ENCODE results near the gene ULK1.

The ULK1 gene

GRCh38 chr12:131905081-131905629 is 10.7 kb downstream of the ULK1 start:
- H3K27ac ChIP-seq (ENCODE audit: extremely low read depth, low read depth, low read length) = no peak overlapping the region
- POLR2A ChIA-PET = no interaction called here
- CTCF ChIA-PET = no interaction called here

GRCh38 chr12:131905630-131906091 is 11.2 kb downstream of the ULK1 start:
- TF ChIP-seq ZNF138 (tag by site-specific recombination; IDR thresholded peaks at IDR 0.05; ENCODE audit: borderline replicate concordance) (no peak), SCRT2 (tag by site-specific recombination; IDR thresholded peaks at IDR 0.05) (0 out of 2 replicates have a peak, but pooled peaks have one; percentile 2)
- Histone ChIP-seq H3K9me3 (ENCODE audit: control insufficient read depth, insufficient read depth, low read depth, low read length) (no peaks in the 10 kb centered on the region), H3K4me1 (ENCODE audit: control insufficient read depth, insufficient read depth, low read length) (no peaks in the 10 kb centered on the region), H3K27ac (ENCODE audit: extremely low read depth, low read depth, low read length) (no peak overlapping the region), H3K4me3 (ENCODE audit: low read depth, low read length) (no peak overlapping the region), H3K36me3 (ENCODE audit: control insufficient read depth in 2 of 2, insufficient read depth in 1 of 2, low read length in 2 of 2) (peaks cover 0 to 56% of the 10 kb centered on the region in 2 experiments; a peak in 2 of 3 replicates)
- CTCF ChIA-PET = no interaction called here
- POLR2A ChIA-PET = no interaction called here

More at GRCh38 chr12:131905081-131905629, 10.7 kb downstream of the ULK1 start:
- Histone ChIP-seq H3K9me3 (ENCODE audit: control insufficient read depth, insufficient read depth, low read depth, low read length) (no peaks in the 10 kb centered on the region), H3K36me3 (ENCODE audit: control insufficient read depth in 2 of 2, insufficient read depth in 1 of 2, low read length in 2 of 2) (peaks cover 0 to 56% of the 10 kb centered on the region in 2 experiments; a peak in 2 of 3 replicates), H3K4me1 (ENCODE audit: control insufficient read depth, insufficient read depth, low read length) (no peaks in the 10 kb centered on the region), H3K4me3 (ENCODE audit: low read depth, low read length) (no peak overlapping the region)
- TF ChIP-seq ZFP41 (tag by site-specific recombination; IDR thresholded peaks at IDR 0.05; ENCODE audit: borderline replicate concordance) (no peak), SCRT2 (tag by site-specific recombination; IDR thresholded peaks at IDR 0.05) (peak; percentile 60)

GRCh38 chr12:131907379-131908091 is 13.1 kb downstream of the ULK1 start:
- ChIA-PET CTCF (no interaction called here), POLR2A (no interaction called here)
- H3K27ac ChIP-seq (ENCODE audit: extremely low read depth, low read depth, low read length) = no peak overlapping the region
- peaks cover 0 to 72% of the 10 kb centered on the region in 2 experiments; a peak in 2 of 3 replicates for H3K36me3 ChIP-seq (ENCODE audit: control insufficient read depth in 2 of 2, insufficient read depth in 1 of 2, low read length in 2 of 2)
- H3K9me3 ChIP-seq (ENCODE audit: control insufficient read depth, insufficient read depth, low read depth, low read length) = no peaks in the 10 kb centered on the region
- H3K4me3 ChIP-seq (ENCODE audit: low read depth, low read length) = no peak overlapping the region
- H3K4me1 ChIP-seq (ENCODE audit: control insufficient read depth, insufficient read depth, low read length) = peaks cover 5% of the 10 kb centered on the region
- TF ChIP-seq, protein P1, sequence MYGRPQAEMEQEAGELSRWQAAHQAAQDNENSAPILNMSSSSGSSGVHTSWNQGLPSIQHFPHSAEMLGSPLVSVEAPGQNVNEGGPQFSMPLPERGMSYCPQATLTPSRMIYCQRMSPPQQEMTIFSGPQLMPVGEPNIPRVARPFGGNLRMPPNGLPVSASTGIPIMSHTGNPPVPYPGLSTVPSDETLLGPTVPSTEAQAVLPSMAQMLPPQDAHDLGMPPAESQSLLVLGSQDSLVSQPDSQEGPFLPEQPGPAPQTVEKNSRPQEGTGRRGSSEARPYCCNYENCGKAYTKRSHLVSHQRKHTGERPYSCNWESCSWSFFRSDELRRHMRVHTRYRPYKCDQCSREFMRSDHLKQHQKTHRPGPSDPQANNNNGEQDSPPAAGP (tag by site-specific recombination; IDR thresholded peaks at IDR 0.05) = 0 out of 2 replicates have a peak, but pooled peaks have one; percentile 4
- TF ChIP-seq, protein P2, sequence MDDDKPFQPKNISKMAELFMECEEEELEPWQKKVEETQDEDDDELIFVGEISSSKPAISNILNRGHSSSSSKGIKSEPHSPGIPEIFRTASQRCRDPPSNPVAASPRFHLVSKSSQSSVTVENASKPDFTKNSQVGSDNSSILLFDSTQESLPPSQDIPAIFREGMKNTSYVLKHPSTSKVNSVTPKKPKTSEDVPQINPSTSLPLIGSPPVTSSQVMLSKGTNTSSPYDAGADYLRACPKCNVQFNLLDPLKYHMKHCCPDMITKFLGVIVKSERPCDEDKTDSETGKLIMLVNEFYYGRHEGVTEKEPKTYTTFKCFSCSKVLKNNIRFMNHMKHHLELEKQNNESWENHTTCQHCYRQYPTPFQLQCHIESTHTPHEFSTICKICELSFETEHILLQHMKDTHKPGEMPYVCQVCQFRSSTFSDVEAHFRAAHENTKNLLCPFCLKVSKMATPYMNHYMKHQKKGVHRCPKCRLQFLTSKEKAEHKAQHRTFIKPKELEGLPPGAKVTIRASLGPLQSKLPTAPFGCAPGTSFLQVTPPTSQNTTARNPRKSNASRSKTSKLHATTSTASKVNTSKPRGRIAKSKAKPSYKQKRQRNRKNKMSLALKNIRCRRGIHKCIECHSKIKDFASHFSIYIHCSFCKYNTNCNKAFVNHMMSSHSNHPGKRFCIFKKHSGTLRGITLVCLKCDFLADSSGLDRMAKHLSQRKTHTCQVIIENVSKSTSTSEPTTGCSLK (tag by site-specific recombination; IDR thresholded peaks at IDR 0.05) = no peak

- ChIA-PET CTCF (no interaction called here), POLR2A (no interaction called here)
- Histone ChIP-seq H3K4me1 (ENCODE audit: control insufficient read depth, insufficient read depth, low read length) (peaks cover 5% of the 10 kb centered on the region), H3K27ac (ENCODE audit: extremely low read depth, low read depth, low read length) (no peak overlapping the region), H3K9me3 (ENCODE audit: control insufficient read depth, insufficient read depth, low read depth, low read length) (no peaks in the 10 kb centered on the region), H3K4me3 (ENCODE audit: low read depth, low read length) (no peak overlapping the region), H3K36me3 (ENCODE audit: control insufficient read depth in 2 of 2, insufficient read depth in 1 of 2, low read length in 2 of 2) (peaks cover 0 to 75% of the 10 kb centered on the region in 2 experiments; a peak in 2 of 3 replicates)
- TF ChIP-seq SP2 (tag by site-specific recombination; IDR thresholded peaks at IDR 0.05) (no peak), ZNF664 (tag by site-specific recombination; IDR thresholded peaks at IDR 0.05) (no peak)
Measured at GRCh38 chr12:131908092-131909080, 14.0 kb downstream of the ULK1 start.
